HG02852 (cell line): Measurements from ENCODE around the gene CST6.
A peak's percentile ranks its signal among the peaks of the same experiment; 100 is the strongest.

Source experiments
- ATAC-seq: cut with Tn5 transposase; IDR thresholded peaks from one replicate; pipeline ENCODE4 v1.9.1; 2021; ENCODE audit warnings: mild to moderate bottlenecking, moderate library complexity; ENCODE audit not compliant: unreplicated experiment

The CST6 gene

GRCh38 chr11:66044757-66045156 lies 32.9 kb downstream of the CST6 start:
- no peak for ATAC-seq

GRCh38 chr11:66045177-66045639 lies 33.4 kb downstream of the CST6 start:
- peak; percentile 48 for ATAC-seq

- ATAC-seq = no peak
These were observed 35.1 kb downstream of the CST6 start for GRCh38 chr11:66046901-66047300.

GRCh38 chr11:66047541-66048365 lies 35.9 kb downstream of the CST6 start:
- no peak for ATAC-seq

- no peak for ATAC-seq
These were observed 36.9 kb downstream of the CST6 start, which contains the start of gene GAL3ST3 for GRCh38 chr11:66048547-66049323. Gene GAL3ST3 (minus strand): TSS chr11:66049161. CDS start chr11:66045415, 3,746 bp downstream.

GRCh38 chr11:66050581-66051231 lies 38.9 kb downstream of the CST6 start:
- no peak for ATAC-seq

- ATAC-seq = no peak
These were observed 39.6 kb downstream of the CST6 start for GRCh38 chr11:66051371-66051765.

- peak; percentile 93 for ATAC-seq
These were observed 40.2 kb downstream of the CST6 start, which contains the start of gene SF3B2 for GRCh38 chr11:66051766-66052663. Gene SF3B2 (plus strand): TSS chr11:66052364. CDS start chr11:66052385, 21 bp downstream.

GRCh38 chr11:66052664-66052982 lies 40.8 kb downstream of the CST6 start:
- ATAC-seq = no peak

- no peak for ATAC-seq
These were observed 43.2 kb downstream of the CST6 start for GRCh38 chr11:66055021-66055420.

GRCh38 chr11:66056501-66056900 lies 44.7 kb downstream of the CST6 start:
- no peak for ATAC-seq

- ATAC-seq = no peak
These were observed 48.3 kb downstream of the CST6 start for GRCh38 chr11:66059966-66060680.

GRCh38 chr11:66061268-66061667 lies 49.5 kb downstream of the CST6 start:
- ATAC-seq = no peak

GRCh38 chr11:66062408-66062807 lies 50.6 kb downstream of the CST6 start:
- ATAC-seq = no peak
